Memory B cell (primary cell): ENCODE data around the gene TRMT112.

Experiments
- ATAC-seq: fragments of 150-1000 bp; cut with Tn5 transposase; 2 replicates; pipeline ENCODE4 v1.10.0; 2021; ENCODE audit warnings: low read depth, mild to moderate bottlenecking, moderate library complexity
- DNase-seq, 2 donors: peaks; one replicate each; pipeline ENCODE4 v3.0.0; 2022; ENCODE audit warnings: low spot score in 2 of 2
- H3K27ac Mint-ChIP-seq: one replicate; pipeline ENCODE4 v1.8.0; 2022; ENCODE audit warnings: mild to moderate bottlenecking, moderate library complexity, mixed read lengths
- H3K27me3 Mint-ChIP-seq: one replicate; pipeline ENCODE4 v1.8.0; 2022; ENCODE audit warnings: mixed read lengths
- H3K36me3 Mint-ChIP-seq: one replicate; pipeline ENCODE4 v1.8.0; 2022; ENCODE audit warnings: mild to moderate bottlenecking, mixed read lengths
- H3K4me1 Mint-ChIP-seq: one replicate; pipeline ENCODE4 v1.8.0; 2022; ENCODE audit warnings: mixed read lengths
- H3K4me3 Mint-ChIP-seq: one replicate; pipeline ENCODE4 v1.8.0; 2022; ENCODE audit warnings: mild to moderate bottlenecking, moderate library complexity, mixed read lengths
- H3K9me3 Mint-ChIP-seq: one replicate; pipeline ENCODE4 v1.8.0; 2022; ENCODE audit warnings: mixed read lengths

Gene TRMT112

GRCh38 chr11:64303109-64304031 is 14.0 kb downstream of the TRMT112 start:
- H3K27ac Mint-ChIP-seq, result peak overlapping the region; percentile 72

GRCh38 chr11:64299847-64300648 is 17.3 kb downstream of the TRMT112 start, which contains the start of gene CATSPERZ:
CATSPERZ (plus strand) TSS chr11:64300358; CDS start chr11:64300411, 53 bp downstream.
- Mint-ChIP-seq H3K4me3 (peak within 1 kb of the TSS; percentile 75), H3K27me3 (peaks cover 25% of the 10 kb centered on the region), H3K36me3 (no peaks in the 10 kb centered on the region), H3K4me1 (peaks cover 24% of the 10 kb centered on the region), H3K27ac (peak within 1 kb of the TSS; percentile 87), H3K9me3 (no peaks in the 10 kb centered on the region)
- DNase-seq, result no peak
- ATAC-seq, result no peak

More at GRCh38 chr11:64303109-64304031, 14.0 kb downstream of the TRMT112 start:
- ATAC-seq, result no peak
- DNase-seq, result no peak
- H3K9me3 Mint-ChIP-seq, result no peaks in the 10 kb centered on the region
- peaks cover 24% of the 10 kb centered on the region for H3K4me1 Mint-ChIP-seq
- peaks cover 2% of the 10 kb centered on the region for H3K36me3 Mint-ChIP-seq
- peaks cover 7% of the 10 kb centered on the region for H3K27me3 Mint-ChIP-seq
- peak overlapping the region; percentile 27 for H3K4me3 Mint-ChIP-seq

GRCh38 chr11:64298966-64299846 is 18.2 kb downstream of the TRMT112 start:
- H3K36me3 Mint-ChIP-seq, result no peaks in the 10 kb centered on the region
- ATAC-seq (no peak), DNase-seq (peak in 1 of 2 donors; percentile 62)
- peak overlapping the region; percentile 65 for H3K4me3 Mint-ChIP-seq
- H3K27ac Mint-ChIP-seq, result peak overlapping the region; percentile 87
- no peaks in the 10 kb centered on the region for H3K9me3 Mint-ChIP-seq
- peaks cover 29% of the 10 kb centered on the region for H3K27me3 Mint-ChIP-seq
- peaks cover 23% of the 10 kb centered on the region for H3K4me1 Mint-ChIP-seq

GRCh38 chr11:64297699-64298358 is 19.5 kb downstream of the TRMT112 start:
- H3K4me1 Mint-ChIP-seq, result peaks cover 21% of the 10 kb centered on the region
- H3K36me3 Mint-ChIP-seq, result no peaks in the 10 kb centered on the region
- H3K27ac Mint-ChIP-seq, result no peak overlapping the region
- peaks cover 35% of the 10 kb centered on the region for H3K27me3 Mint-ChIP-seq
- ATAC-seq (no peak), DNase-seq (no peak)
- no peak overlapping the region for H3K4me3 Mint-ChIP-seq
- no peaks in the 10 kb centered on the region for H3K9me3 Mint-ChIP-seq

GRCh38 chr11:64296830-64297698 is 20.3 kb downstream of the TRMT112 start:
- H3K4me3 Mint-ChIP-seq, result no peak overlapping the region
- no peak overlapping the region for H3K27ac Mint-ChIP-seq
- no peaks in the 10 kb centered on the region for H3K36me3 Mint-ChIP-seq
- DNase-seq, result no peak
- no peak for ATAC-seq
- H3K4me1 Mint-ChIP-seq, result peaks cover 23% of the 10 kb centered on the region
- peaks cover 38% of the 10 kb centered on the region for H3K27me3 Mint-ChIP-seq
- H3K9me3 Mint-ChIP-seq, result no peaks in the 10 kb centered on the region

- Mint-ChIP-seq H3K4me1 (peaks cover 23% of the 10 kb centered on the region), H3K27me3 (peaks cover 38% of the 10 kb centered on the region), H3K4me3 (no peak overlapping the region), H3K36me3 (no peaks in the 10 kb centered on the region), H3K27ac (no peak overlapping the region), H3K9me3 (no peaks in the 10 kb centered on the region)
- ATAC-seq, result no peak
- DNase-seq, result no peak
These were observed 21.1 kb downstream of the TRMT112 start for GRCh38 chr11:64296236-64296635.

- no peaks in the 10 kb centered on the region for H3K36me3 Mint-ChIP-seq
- no peak for DNase-seq
- no peaks in the 10 kb centered on the region for H3K9me3 Mint-ChIP-seq
- peaks cover 22% of the 10 kb centered on the region for H3K4me1 Mint-ChIP-seq
- peaks cover 40% of the 10 kb centered on the region for H3K27me3 Mint-ChIP-seq
- no peak overlapping the region for H3K27ac Mint-ChIP-seq
- H3K4me3 Mint-ChIP-seq, result no peak overlapping the region
- no peak for ATAC-seq
These were observed 21.6 kb downstream of the TRMT112 start for GRCh38 chr11:64295760-64296159.

GRCh38 chr11:64294774-64295173 is 22.6 kb downstream of the TRMT112 start:
- Mint-ChIP-seq H3K27ac (peak overlapping the region; percentile 43), H3K9me3 (no peaks in the 10 kb centered on the region), H3K36me3 (no peaks in the 10 kb centered on the region), H3K4me1 (peaks cover 17% of the 10 kb centered on the region), H3K27me3 (peaks cover 39% of the 10 kb centered on the region), H3K4me3 (no peak overlapping the region)
- ATAC-seq (no peak), DNase-seq (no peak)

- no peak overlapping the region for H3K27ac Mint-ChIP-seq
These were observed 24.7 kb downstream of the TRMT112 start for GRCh38 chr11:64292460-64293254.

GRCh38 chr11:64291752-64292459 is 25.5 kb downstream of the TRMT112 start:
- ATAC-seq (peak; percentile 69), DNase-seq (no peak)
- Mint-ChIP-seq H3K36me3 (no peaks in the 10 kb centered on the region), H3K9me3 (no peaks in the 10 kb centered on the region), H3K4me1 (peaks cover 7% of the 10 kb centered on the region), H3K27me3 (peaks cover 24% of the 10 kb centered on the region), H3K4me3 (no peak overlapping the region), H3K27ac (no peak overlapping the region)

More at GRCh38 chr11:64292460-64293254, 24.7 kb downstream of the TRMT112 start:
- no peaks in the 10 kb centered on the region for H3K36me3 Mint-ChIP-seq
- ATAC-seq, result peak; percentile 26
- H3K27me3 Mint-ChIP-seq, result peaks cover 31% of the 10 kb centered on the region
- H3K9me3 Mint-ChIP-seq, result no peaks in the 10 kb centered on the region
- no peak for DNase-seq
- H3K4me3 Mint-ChIP-seq, result peak overlapping the region; percentile 79
- H3K4me1 Mint-ChIP-seq, result peaks cover 12% of the 10 kb centered on the region

- Mint-ChIP-seq H3K27ac (no peak within 1 kb of the TSS), H3K4me1 (peaks cover 13% of the 10 kb centered on the region), H3K36me3 (no peaks in the 10 kb centered on the region), H3K4me3 (peak within 1 kb of the TSS; percentile 87), H3K9me3 (no peaks in the 10 kb centered on the region), H3K27me3 (peaks cover 21% of the 10 kb centered on the region)
- ATAC-seq (no peak), DNase-seq (no peak)
These were observed 26.1 kb downstream of the TRMT112 start, which contains the start of gene KCNK4 for GRCh38 chr11:64291262-64291751. KCNK4 (plus strand) TSS chr11:64291302; CDS start chr11:64293019, 1,717 bp downstream.
